ENCODE measurements around the gene SLC25A27. TPM values are rescaled to one million over a fixed set of nuclear protein-coding genes. Genes with fewer than 3 reads are reported as not detected.
A peak's percentile ranks its signal among the peaks of the same experiment; 100 is the strongest.

The SLC25A27 gene
- total and polyA plus RNA-seq, 2 donors (not counting 1 experiment from before 2014, with no cell fraction given), result 0.75 to 3.8 TPM

GRCh38 chr6:46651816-46652215 lies 959 bp upstream of the SLC25A27 start:
- ChIA-PET CTCF (no interaction called here), POLR2A (no interaction called here)
- Histone ChIP-seq H3K27ac (ENCODE audit: low read length in 2 of 2) (no peak overlapping the region), H3K36me3 (replicated peaks in 1 of 2; ENCODE audit: control extremely low read depth in 1 of 2, control insufficient read depth in 1 of 2, extremely low read depth in 1 of 2, insufficient read depth in 2 of 2, low read length in 1 of 2) (no peaks in the 10 kb centered on the region), H3K79me2 (ENCODE audit: control insufficient read depth, insufficient read depth, low read length) (no peaks in the 10 kb centered on the region), H3K4me2 (replicated peaks; ENCODE audit: low read depth, low read length, poor library complexity, severe bottlenecking) (no peak overlapping the region), H2AFZ (ENCODE audit: insufficient read depth, low read depth, low read length, poor library complexity, severe bottlenecking) (peak overlapping the region; percentile 90), H3K4me1 (ENCODE audit: control insufficient read depth in 2 of 2, insufficient read depth in 2 of 2, low read length in 2 of 2) (peaks cover 11 to 12% of the 10 kb centered on the region in 2 donors), H4K20me1 (ENCODE audit: control insufficient read depth, insufficient read depth, low read length, poor library complexity, severe bottlenecking) (no peaks in the 10 kb centered on the region), H3K9me3 (ENCODE audit: control extremely low read depth in 1 of 3, control insufficient read depth in 2 of 3, insufficient read depth in 1 of 3, low read length in 2 of 3) (no peaks in the 10 kb centered on the region), H3K4me3 (ENCODE audit: control extremely low read depth in 1 of 5, extremely low read depth in 1 of 5, insufficient read depth in 1 of 5, low read depth in 2 of 5, low read length in 4 of 5) (no peak overlapping the region), H3K27me3 (replicated peaks in 1 of 4; ENCODE audit: control extremely low read depth in 1 of 4, control insufficient read depth in 3 of 4, insufficient read depth in 4 of 4, low read length in 3 of 4) (peaks cover 0 to 21% (median 13%) of the 10 kb centered on the region in 4 experiments), H3K9ac (ENCODE audit: low read length) (peak overlapping the region; percentile 77)
- peak; percentile 12 for DNase-seq
- peaks cover 54% of the 10 kb centered on the region for H3K27me3 Mint-ChIP-seq
- H3K4me3 Mint-ChIP-seq, result peak overlapping the region; percentile 95
- no peak overlapping the region for H3K27ac Mint-ChIP-seq
- no peak for ATAC-seq (ENCODE audit: low read depth)
- peaks cover 16% of the 10 kb centered on the region for H3K4me1 Mint-ChIP-seq
- WGBS (ENCODE audit: insufficient coverage), result no CpG with 5 or more reads among the region's 8 CpGs
- H3K9me3 Mint-ChIP-seq (ENCODE audit: insufficient read depth), result no peaks in the 10 kb centered on the region
- intact Hi-C loops (cut with micrococcal nuclease), result loop anchor here (1.0 to 10.0 kb wide), 2 partner anchors 432 to 517 kb away; no protein-coding TSS in a partner anchor
- TF ChIP-seq, protein P1, sequence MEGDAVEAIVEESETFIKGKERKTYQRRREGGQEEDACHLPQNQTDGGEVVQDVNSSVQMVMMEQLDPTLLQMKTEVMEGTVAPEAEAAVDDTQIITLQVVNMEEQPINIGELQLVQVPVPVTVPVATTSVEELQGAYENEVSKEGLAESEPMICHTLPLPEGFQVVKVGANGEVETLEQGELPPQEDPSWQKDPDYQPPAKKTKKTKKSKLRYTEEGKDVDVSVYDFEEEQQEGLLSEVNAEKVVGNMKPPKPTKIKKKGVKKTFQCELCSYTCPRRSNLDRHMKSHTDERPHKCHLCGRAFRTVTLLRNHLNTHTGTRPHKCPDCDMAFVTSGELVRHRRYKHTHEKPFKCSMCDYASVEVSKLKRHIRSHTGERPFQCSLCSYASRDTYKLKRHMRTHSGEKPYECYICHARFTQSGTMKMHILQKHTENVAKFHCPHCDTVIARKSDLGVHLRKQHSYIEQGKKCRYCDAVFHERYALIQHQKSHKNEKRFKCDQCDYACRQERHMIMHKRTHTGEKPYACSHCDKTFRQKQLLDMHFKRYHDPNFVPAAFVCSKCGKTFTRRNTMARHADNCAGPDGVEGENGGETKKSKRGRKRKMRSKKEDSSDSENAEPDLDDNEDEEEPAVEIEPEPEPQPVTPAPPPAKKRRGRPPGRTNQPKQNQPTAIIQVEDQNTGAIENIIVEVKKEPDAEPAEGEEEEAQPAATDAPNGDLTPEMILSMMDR (IDR thresholded peaks at IDR 0.05), result no peak
- TF ChIP-seq EZH2 (IDR thresholded peaks at IDR 0.05; ENCODE audit: borderline replicate concordance, insufficient read depth, low read depth, low read length, poor library complexity, severe bottlenecking), result no peak

DNA sequence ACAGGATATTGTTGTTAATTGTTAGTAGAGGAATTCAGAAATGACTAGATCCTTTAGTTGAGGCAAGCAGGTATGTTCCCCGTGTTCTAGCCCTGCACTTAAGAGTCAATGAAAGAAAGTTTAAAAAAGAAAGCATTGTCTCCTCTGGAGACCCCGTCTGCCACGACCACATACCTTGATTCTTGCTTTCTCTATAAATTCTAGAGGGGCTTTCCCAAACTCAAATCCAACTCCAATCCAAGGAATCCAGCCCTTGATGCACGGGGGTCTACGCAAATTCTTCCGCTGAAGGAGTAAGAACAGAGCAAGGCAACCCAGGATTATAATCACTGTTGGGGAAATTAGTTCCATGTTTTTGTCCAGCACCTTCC lies 558 bp upstream of the SLC25A27 start:
- H3K4me3 Mint-ChIP-seq, result peak overlapping the region; percentile 95
- POLR2A ChIA-PET, result no interaction called here
- no peak overlapping the region for H3K27ac Mint-ChIP-seq
- Histone ChIP-seq H3K79me2 (ENCODE audit: control insufficient read depth, insufficient read depth, low read length) (no peaks in the 10 kb centered on the region), H3K27ac (ENCODE audit: low read length in 2 of 2) (no peak overlapping the region), H4K20me1 (ENCODE audit: control insufficient read depth, insufficient read depth, low read length, poor library complexity, severe bottlenecking) (no peaks in the 10 kb centered on the region), H3K9me3 (ENCODE audit: control extremely low read depth in 1 of 3, control insufficient read depth in 2 of 3, insufficient read depth in 1 of 3, low read length in 2 of 3) (no peaks in the 10 kb centered on the region), H3K27me3 (replicated peaks in 1 of 4; ENCODE audit: control extremely low read depth in 1 of 4, control insufficient read depth in 3 of 4, insufficient read depth in 4 of 4, low read length in 3 of 4) (peaks cover 0 to 23% (median 13%) of the 10 kb centered on the region in 4 experiments), H3K4me1 (ENCODE audit: control insufficient read depth in 2 of 2, insufficient read depth in 2 of 2, low read length in 2 of 2) (peaks cover 11 to 12% of the 10 kb centered on the region in 2 donors), H3K9ac (ENCODE audit: low read length) (peak overlapping the region; percentile 77), H3K36me3 (replicated peaks in 1 of 2; ENCODE audit: control extremely low read depth in 1 of 2, control insufficient read depth in 1 of 2, extremely low read depth in 1 of 2, insufficient read depth in 2 of 2, low read length in 1 of 2) (no peaks in the 10 kb centered on the region), H3K4me2 (replicated peaks; ENCODE audit: low read depth, low read length, poor library complexity, severe bottlenecking) (peak overlapping the region; percentile 93), H3K4me3 (ENCODE audit: control extremely low read depth in 1 of 5, extremely low read depth in 1 of 5, insufficient read depth in 1 of 5, low read depth in 2 of 5, low read length in 4 of 5) (peak overlapping the region; percentile 55 to 82 (median 77)), H2AFZ (ENCODE audit: insufficient read depth, low read depth, low read length, poor library complexity, severe bottlenecking) (peak overlapping the region; percentile 90)
- H3K9me3 Mint-ChIP-seq (ENCODE audit: insufficient read depth), result no peaks in the 10 kb centered on the region
- peaks cover 16% of the 10 kb centered on the region for H3K4me1 Mint-ChIP-seq
- intact Hi-C loops (cut with micrococcal nuclease), result loop anchor here (1.0 to 10.0 kb wide), 2 partner anchors 432 to 517 kb away; no protein-coding TSS in a partner anchor
- peaks cover 54% of the 10 kb centered on the region for H3K27me3 Mint-ChIP-seq
- WGBS (ENCODE audit: insufficient coverage), result 6% methylated on average over 6 of the region's 6 CpGs
- CTCF ChIA-PET, result no interaction called here
- TF ChIP-seq EZH2 (IDR thresholded peaks at IDR 0.05; ENCODE audit: borderline replicate concordance, insufficient read depth, low read depth, low read length, poor library complexity, severe bottlenecking), result no peak
- TF ChIP-seq, protein P1 (IDR thresholded peaks at IDR 0.05), result no peak
- no peak for DNase-seq
- ATAC-seq (ENCODE audit: low read depth), result no peak
